HG03460 (cell line): ENCODE results near the gene RPL5.

Experiments used
- ATAC-seq: cut with Tn5 transposase; IDR thresholded peaks from one replicate; pipeline ENCODE4 v1.9.1; 2021; ENCODE audit not compliant: unreplicated experiment

Gene RPL5

GRCh38 chr1:92853299-92853698, 21.5 kb downstream of the RPL5 start:
- ATAC-seq = no peak

- no peak for ATAC-seq
These were observed 22.4 kb downstream of the RPL5 start for GRCh38 chr1:92854101-92854785.

GRCh38 chr1:92855236-92855635, 23.4 kb downstream of the RPL5 start:
- ATAC-seq = no peak

- no peak for ATAC-seq
These were observed 26.0 kb downstream of the RPL5 start for GRCh38 chr1:92857817-92858216.

GRCh38 chr1:92858564-92859399, 26.9 kb downstream of the RPL5 start:
- ATAC-seq = no peak

- ATAC-seq = no peak
These were observed 27.7 kb downstream of the RPL5 start for GRCh38 chr1:92859400-92860039.

- no peak for ATAC-seq
These were observed 30.8 kb downstream of the RPL5 start for GRCh38 chr1:92862605-92863004.

GRCh38 chr1:92864131-92864530, 32.3 kb downstream of the RPL5 start:
- ATAC-seq = no peak

GRCh38 chr1:92870591-92870990, 38.8 kb downstream of the RPL5 start:
- no peak for ATAC-seq

GRCh38 chr1:92872719-92873118, 40.9 kb downstream of the RPL5 start:
- ATAC-seq = no peak

- no peak for ATAC-seq
These were observed 43.1 kb downstream of the RPL5 start for GRCh38 chr1:92874987-92875386.

GRCh38 chr1:92876351-92876750, 44.5 kb downstream of the RPL5 start:
- ATAC-seq = no peak

GRCh38 chr1:92877081-92877711, 45.4 kb downstream of the RPL5 start:
- no peak for ATAC-seq

GRCh38 chr1:92877792-92878191, 46.0 kb downstream of the RPL5 start:
- ATAC-seq = no peak

GRCh38 chr1:92879316-92879968, 47.6 kb downstream of the RPL5 start:
- ATAC-seq = no peak

GRCh38 chr1:92881391-92881790, 49.6 kb downstream of the RPL5 start:
- no peak for ATAC-seq

GRCh38 chr1:92882819-92883218, 51.0 kb downstream of the RPL5 start:
- no peak for ATAC-seq

GRCh38 chr1:92883297-92883696, 51.5 kb downstream of the RPL5 start:
- no peak for ATAC-seq

- ATAC-seq = no peak
These were observed 52.4 kb downstream of the RPL5 start for GRCh38 chr1:92884195-92884594.

- ATAC-seq = no peak
These were observed 55.1 kb downstream of the RPL5 start for GRCh38 chr1:92886886-92887419.

- ATAC-seq = no peak
These were observed 55.6 kb downstream of the RPL5 start for GRCh38 chr1:92887465-92887864.
